Fibroblast of lung (primary cell): ENCODE data around the gene L3MBTL4. TPM values are rescaled to one million over a fixed set of nuclear protein-coding genes. Genes with fewer than 3 reads are reported as not detected.

Experiments used
- DNase-seq, 2 donors: peaks; one replicate each; pipeline versions ENCODE4 v3.0.0 to v3.0.0-alpha.2; 2010; ENCODE audit warnings: low read depth in 2 of 2
- H2AFZ ChIP-seq: 2 replicates; pipeline ENCODE4 v1.5.1; 2012; ENCODE audit warnings: low read length, control low read depth, inconsistent platforms
- H3K27ac ChIP-seq: 2 replicates; pipeline ENCODE4 v1.5.1; 2011; ENCODE audit warnings: low read length, control low read depth; ENCODE audit not compliant: insufficient read depth
- H3K27me3 ChIP-seq: 2 replicates; pipeline ENCODE4 v1.5.1; 2011; ENCODE audit warnings: mild to moderate bottlenecking, low read length; ENCODE audit not compliant: control insufficient read depth, insufficient read depth
- H3K36me3 ChIP-seq: 2 replicates; pipeline ENCODE4 v1.5.1; 2011; ENCODE audit warnings: low read length; ENCODE audit not compliant: control insufficient read depth, insufficient read depth
- H3K4me1 ChIP-seq: 2 replicates; pipeline ENCODE4 v1.5.1; 2011; ENCODE audit warnings: low read length; ENCODE audit not compliant: control insufficient read depth, insufficient read depth; ENCODE audit errors: extremely low read depth
- H3K4me2 ChIP-seq: 2 replicates; pipeline ENCODE4 v1.5.1; 2011; ENCODE audit warnings: low read length, control low read depth; ENCODE audit not compliant: insufficient read depth; ENCODE audit errors: extremely low read depth
- H3K4me3 ChIP-seq, 4 experiments: fragments of 200-600 bp in 1 of 4; sonication (generic) in 1 of 4; replicated peaks in 1 of 4; 2 replicates each; pipeline ENCODE4 v1.5.1; 2011 to 2016; ENCODE audit warnings: low read length in 4 of 4, low read depth in 3 of 4, mild to moderate bottlenecking in 3 of 4, control low read depth in 2 of 4, inconsistent platforms in 1 of 4, mixed read lengths in 1 of 4; ENCODE audit not compliant: insufficient read depth in 1 of 4; ENCODE audit errors: control extremely low read depth in 1 of 4
- H3K79me2 ChIP-seq: 2 replicates; pipeline ENCODE4 v1.5.1; 2012; ENCODE audit warnings: mild to moderate bottlenecking, low read length, inconsistent platforms; ENCODE audit not compliant: control insufficient read depth, insufficient read depth
- H3K9ac ChIP-seq: 2 replicates; pipeline ENCODE4 v1.5.1; 2011; ENCODE audit warnings: mild to moderate bottlenecking, low read length, control low read depth; ENCODE audit not compliant: insufficient read depth
- H3K9me3 ChIP-seq: 2 replicates; pipeline ENCODE4 v1.5.1; 2012; ENCODE audit warnings: low read depth, low read length; ENCODE audit not compliant: control insufficient read depth, insufficient read depth
- H4K20me1 ChIP-seq: 2 replicates; pipeline ENCODE4 v1.5.1; 2011; ENCODE audit warnings: low read length; ENCODE audit not compliant: control insufficient read depth, insufficient read depth; ENCODE audit errors: extremely low read depth
- EZH2 ChIP-seq: IDR thresholded peaks from 2 replicates; pipeline ENCODE4 v1.5.1; 2012; ENCODE audit warnings: low read length, control low read depth, mild to moderate bottlenecking; ENCODE audit errors: missing control alignments
- polyA plus RNA-seq, 2 donors: library from polyadenylated mRNA; depleted of rRNA in 1 of 2; stranded (reverse) in 1 of 2; unstranded in 1 of 2; fragments of >200 nt; gene quantifications; 2 replicates each; pipeline ENCODE4 v1.2.1, GENCODE V29; 2011 to 2012; ENCODE audit warnings: missing spikeins in 1 of 2
- total RNA-seq: library from RNA; depleted of rRNA; stranded (reverse); fragments of >200 nt; gene quantifications from 2 replicates; pipeline ENCODE4 v1.2.1, GENCODE V29; 2014
- TF ChIP-seq, protein P1 (sequence below), 2 donors: IDR thresholded peaks in 1 of 2; conservative IDR thresholded peaks in 1 of 2; 1 replicate in 1 of 2; 2 replicates in 1 of 2; pipeline ENCODE4 v1.5.1; 2011 to 2012; ENCODE audit warnings: low read length in 2 of 2, control low read depth in 1 of 2, inconsistent platforms in 1 of 2, low read depth in 1 of 2, mild to moderate bottlenecking in 1 of 2

Gene L3MBTL4
- total and polyA plus RNA-seq, 2 donors (not counting 1 experiment from before 2014, with no cell fraction given): 0.06 to 0.33 TPM

- Histone ChIP-seq H3K27ac (no peak overlapping the region), H3K27me3 (no peaks in the 10 kb centered on the region), H3K9me3 (no peaks in the 10 kb centered on the region), H2AFZ (no peak overlapping the region), H3K36me3 (no peaks in the 10 kb centered on the region), H3K4me1 (no peaks in the 10 kb centered on the region), H3K4me2 (no peak overlapping the region), H3K9ac (no peak overlapping the region), H4K20me1 (no peaks in the 10 kb centered on the region), H3K4me3 (no peak overlapping the region), H3K79me2 (no peaks in the 10 kb centered on the region)
- DNase-seq: no peak
- TF ChIP-seq, protein P1, sequence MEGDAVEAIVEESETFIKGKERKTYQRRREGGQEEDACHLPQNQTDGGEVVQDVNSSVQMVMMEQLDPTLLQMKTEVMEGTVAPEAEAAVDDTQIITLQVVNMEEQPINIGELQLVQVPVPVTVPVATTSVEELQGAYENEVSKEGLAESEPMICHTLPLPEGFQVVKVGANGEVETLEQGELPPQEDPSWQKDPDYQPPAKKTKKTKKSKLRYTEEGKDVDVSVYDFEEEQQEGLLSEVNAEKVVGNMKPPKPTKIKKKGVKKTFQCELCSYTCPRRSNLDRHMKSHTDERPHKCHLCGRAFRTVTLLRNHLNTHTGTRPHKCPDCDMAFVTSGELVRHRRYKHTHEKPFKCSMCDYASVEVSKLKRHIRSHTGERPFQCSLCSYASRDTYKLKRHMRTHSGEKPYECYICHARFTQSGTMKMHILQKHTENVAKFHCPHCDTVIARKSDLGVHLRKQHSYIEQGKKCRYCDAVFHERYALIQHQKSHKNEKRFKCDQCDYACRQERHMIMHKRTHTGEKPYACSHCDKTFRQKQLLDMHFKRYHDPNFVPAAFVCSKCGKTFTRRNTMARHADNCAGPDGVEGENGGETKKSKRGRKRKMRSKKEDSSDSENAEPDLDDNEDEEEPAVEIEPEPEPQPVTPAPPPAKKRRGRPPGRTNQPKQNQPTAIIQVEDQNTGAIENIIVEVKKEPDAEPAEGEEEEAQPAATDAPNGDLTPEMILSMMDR (conservative IDR thresholded peaks at IDR 0.05 in 1 of 2, IDR thresholded peaks at IDR 0.05 in 1 of 2; ENCODE audit: low read depth in 1 of 2, low read length in 2 of 2): no peak
- no peak for TF ChIP-seq EZH2
Measured at GRCh38 chr18:6158958-6159357, 255.8 kb downstream of the L3MBTL4 start.

GRCh38 chr18:6156446-6156845 is 258.3 kb downstream of the L3MBTL4 start:
- Histone ChIP-seq H3K4me2 (no peak overlapping the region), H3K9ac (no peak overlapping the region), H3K4me1 (no peaks in the 10 kb centered on the region), H3K79me2 (no peaks in the 10 kb centered on the region), H4K20me1 (no peaks in the 10 kb centered on the region), H3K4me3 (no peak overlapping the region), H3K27ac (no peak overlapping the region), H3K36me3 (no peaks in the 10 kb centered on the region), H3K27me3 (no peaks in the 10 kb centered on the region), H2AFZ (no peak overlapping the region), H3K9me3 (no peaks in the 10 kb centered on the region)
- TF ChIP-seq EZH2: no peak
- TF ChIP-seq, protein P1 (conservative IDR thresholded peaks at IDR 0.05 in 1 of 2, IDR thresholded peaks at IDR 0.05 in 1 of 2; ENCODE audit: low read depth in 1 of 2, low read length in 2 of 2): no peak
- DNase-seq: no peak

GRCh38 chr18:6155707-6156106 is 259.0 kb downstream of the L3MBTL4 start:
- peak in 1 of 2 donors; percentile 3 for DNase-seq
- Histone ChIP-seq H3K4me2 (no peak overlapping the region), H3K79me2 (no peaks in the 10 kb centered on the region), H4K20me1 (no peaks in the 10 kb centered on the region), H3K27me3 (no peaks in the 10 kb centered on the region), H2AFZ (no peak overlapping the region), H3K27ac (no peak overlapping the region), H3K9ac (no peak overlapping the region), H3K4me1 (no peaks in the 10 kb centered on the region), H3K4me3 (no peak overlapping the region), H3K9me3 (no peaks in the 10 kb centered on the region), H3K36me3 (no peaks in the 10 kb centered on the region)
- no peak for TF ChIP-seq EZH2
- TF ChIP-seq, protein P1 (conservative IDR thresholded peaks at IDR 0.05 in 1 of 2, IDR thresholded peaks at IDR 0.05 in 1 of 2; ENCODE audit: low read depth in 1 of 2, low read length in 2 of 2): no peak
